GM23338 (cell line): Measurements from ENCODE around the gene C6orf52. TPM values are rescaled to one million over a fixed set of nuclear protein-coding genes. Genes with fewer than 3 reads are reported as not detected.

Source experiments
- ATAC-seq: fragments of 200-7000 bp; cut with Tn5 transposase; 3 replicates; pipeline ENCODE4 v1.9.1; 2020
- DNase-seq: peaks from one replicate; pipeline ENCODE4 v3.0.0-alpha.2; 2015; ENCODE audit warnings: low spot score
- H2AFZ ChIP-seq: fragments of 200-600 bp; sonication (generic); 2 replicates; pipeline ENCODE4 v1.8.0; 2016; ENCODE audit warnings: antibody characterized with exemption, mild to moderate bottlenecking, moderate library complexity
- H3F3A ChIP-seq: fragments of 200-600 bp; sonication (generic); replicated peaks from 2 replicates; pipeline ENCODE4 v1.8.0; 2017; ENCODE audit warnings: antibody characterized with exemption, mixed run types, low read depth
- H3K27ac ChIP-seq: fragments of 200-600 bp; sonication (generic); 2 replicates; pipeline ENCODE4 v1.6.1; 2016; ENCODE audit warnings: low read depth
- H3K27me3 ChIP-seq: fragments of 200-600 bp; sonication (generic); 2 replicates; pipeline ENCODE4 v1.8.0; 2016; ENCODE audit warnings: mild to moderate bottlenecking, mixed run types, moderate library complexity; ENCODE audit not compliant: insufficient read depth
- H3K36me3 ChIP-seq: fragments of 200-600 bp; sonication (generic); 2 replicates; pipeline ENCODE4 v1.8.0; 2016; ENCODE audit warnings: mild to moderate bottlenecking; ENCODE audit not compliant: insufficient read depth
- H3K4me1 ChIP-seq: fragments of 200-600 bp; sonication (generic); 2 replicates; pipeline ENCODE4 v1.8.0; 2016; ENCODE audit warnings: mild to moderate bottlenecking, moderate library complexity; ENCODE audit not compliant: insufficient read depth
- H3K4me2 ChIP-seq: fragments of 200-600 bp; sonication (generic); 2 replicates; pipeline ENCODE4 v1.7.1; 2017; ENCODE audit warnings: mixed run types
- H3K4me3 ChIP-seq: fragments of 200-600 bp; sonication (generic); 2 replicates; pipeline ENCODE4 v1.6.1; 2016; ENCODE audit warnings: mixed run types
- H3K79me2 ChIP-seq: fragments of 200-600 bp; sonication (generic); replicated peaks from 2 replicates; pipeline ENCODE4 v1.8.0; 2017; ENCODE audit warnings: mild to moderate bottlenecking; ENCODE audit not compliant: insufficient read depth
- H3K9me2 ChIP-seq: fragments of 200-600 bp; sonication (generic); 2 replicates; pipeline ENCODE4 v1.8.0; 2017; ENCODE audit not compliant: insufficient read depth
- H4K20me1 ChIP-seq: fragments of 200-600 bp; sonication (generic); replicated peaks from 2 replicates; pipeline ENCODE4 v1.8.0; 2017; ENCODE audit warnings: mild to moderate bottlenecking; ENCODE audit not compliant: insufficient read depth
- H3K27ac Mint-ChIP-seq: 2 replicates; pipeline ENCODE4 v1.8.0; 2020; ENCODE audit warnings: inconsistent platforms, mild to moderate bottlenecking, moderate library complexity, mixed read lengths
- H3K27me3 Mint-ChIP-seq: 3 replicates; pipeline ENCODE4 v1.8.0; 2022; ENCODE audit warnings: low read depth, mild to moderate bottlenecking, moderate library complexity, mixed read lengths, inconsistent platforms; ENCODE audit not compliant: insufficient read depth, poor library complexity
- H3K36me3 Mint-ChIP-seq: 3 replicates; pipeline ENCODE4 v1.8.0; 2021; ENCODE audit warnings: low read depth, mild to moderate bottlenecking, inconsistent platforms, moderate library complexity, mixed read lengths
- H3K4me1 Mint-ChIP-seq: 3 replicates; pipeline ENCODE4 v1.8.0; 2020; ENCODE audit warnings: mild to moderate bottlenecking, inconsistent platforms, mixed read lengths
- H3K4me3 Mint-ChIP-seq: 3 replicates; pipeline ENCODE4 v1.8.0; 2021; ENCODE audit warnings: moderate library complexity, mild to moderate bottlenecking, inconsistent platforms, mixed read lengths
- H3K9me3 Mint-ChIP-seq: 3 replicates; pipeline ENCODE4 v1.8.0; 2020; ENCODE audit warnings: moderate library complexity, mild to moderate bottlenecking, inconsistent platforms, mixed read lengths
- CREB1 ChIP-seq: fragments of 250-450 bp; sonication (Bioruptor Pico); IDR thresholded peaks from 2 replicates; pipeline ENCODE4 v1.5.0; 2020; ENCODE audit warnings: low read depth, mild to moderate bottlenecking, moderate library complexity
- EZH2 ChIP-seq: fragments of 200-600 bp; sonication (generic); IDR thresholded peaks from one replicate; pipeline ENCODE4 v1.8.0; 2017; ENCODE audit warnings: antibody characterized with exemption, mild to moderate bottlenecking, low read depth; ENCODE audit not compliant: unreplicated experiment
- EZH2phosphoT487 ChIP-seq: fragments of 200-600 bp; sonication (generic); IDR thresholded peaks from one replicate; pipeline ENCODE4 v1.8.1; 2018; ENCODE audit warnings: antibody characterized with exemption; ENCODE audit not compliant: unreplicated experiment
- JUNB ChIP-seq: IDR thresholded peaks from one replicate; pipeline ENCODE4 v1.6.1; 2016; ENCODE audit warnings: antibody characterized with exemption; ENCODE audit not compliant: unreplicated experiment
- NANOG ChIP-seq: IDR thresholded peaks from 2 replicates; pipeline ENCODE4 v1.6.1; 2016; ENCODE audit warnings: antibody characterized with exemption, borderline replicate concordance
- POLR2AphosphoS5 ChIP-seq: IDR thresholded peaks from 2 replicates; pipeline ENCODE4 v1.6.1; 2016; ENCODE audit warnings: antibody characterized with exemption, low read depth
- STAT1 ChIP-seq: IDR thresholded peaks from one replicate; pipeline ENCODE4 v1.6.1; 2016; ENCODE audit warnings: antibody characterized with exemption; ENCODE audit not compliant: unreplicated experiment
- ZNF114 ChIP-seq: fragments of 250-450 bp; sonication (Bioruptor Pico); IDR thresholded peaks from 2 replicates; pipeline ENCODE4 v1.5.0; 2020; ENCODE audit warnings: mild to moderate bottlenecking, moderate library complexity
- polyA plus RNA-seq: library from polyadenylated mRNA; unstranded; fragments of >200 nt; fragmentation: Nextera tagmentation; extraction: Ambion mirVana; gene quantifications from 2 replicates; pipeline ENCODE4 v1.2.1, GENCODE V29; 2016
- total RNA-seq: library from RNA; depleted of rRNA; stranded (reverse); fragments of >200 nt; shearing (Covaris generic); gene quantifications from 2 replicates; pipeline ENCODE4 v1.2.3, GENCODE V29; 2014
- TF ChIP-seq, protein P1 (sequence below): IDR thresholded peaks from one replicate; pipeline ENCODE4 v1.6.1; 2018; ENCODE audit warnings: antibody characterized with exemption; ENCODE audit not compliant: unreplicated experiment
- TF ChIP-seq, protein P2 (sequence below): fragments of 250-450 bp; sonication (Bioruptor Pico); IDR thresholded peaks from 2 replicates; pipeline ENCODE4 v1.5.0; 2020; ENCODE audit warnings: mild to moderate bottlenecking, moderate library complexity
- TF ChIP-seq, protein P3 (sequence below), 2 experiments: fragments of 200-600 bp in 1 of 2; sonication (generic) in 1 of 2; conservative IDR thresholded peaks; 2 replicates each; pipeline versions ENCODE4 v1.5.1 to v1.6.1; 2016 to 2017; ENCODE audit warnings: antibody characterized with exemption in 2 of 2, low read depth in 2 of 2, mild to moderate bottlenecking in 2 of 2, moderate library complexity in 1 of 2
- TF ChIP-seq, protein P4 (sequence below): IDR thresholded peaks from 2 replicates; pipeline ENCODE4 v1.6.1; 2016; ENCODE audit warnings: antibody characterized with exemption

Gene C6orf52
- total and polyA plus RNA-seq, 2 experiments from 2014 or later = 4.4 TPM; not detected in 1

DNA sequence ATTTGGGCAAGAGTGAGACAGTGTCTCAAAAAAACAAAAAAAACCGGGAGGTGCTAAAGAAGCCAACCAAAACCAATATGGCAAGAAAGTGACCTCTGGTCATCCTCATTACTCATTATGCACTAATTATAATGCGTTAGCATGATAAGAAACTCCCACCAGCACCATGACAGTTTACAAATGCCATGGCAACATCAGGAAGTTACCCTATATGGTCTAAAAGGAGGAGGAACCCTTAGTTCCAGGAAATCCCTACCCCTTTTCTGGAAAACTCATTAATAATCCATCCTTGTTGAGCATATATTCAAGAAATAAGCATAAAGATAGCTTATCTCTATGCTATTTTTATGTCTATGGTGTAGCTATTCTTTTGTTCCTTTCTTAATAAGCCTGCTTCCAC lies 31.7 kb downstream of the C6orf52 start:
- Mint-ChIP-seq H3K4me1 (peaks cover 3% of the 10 kb centered on the region; the same call in 2 of the 3 replicates), H3K9me3 (peaks cover 14% of the 10 kb centered on the region; the same call in 2 of the 3 replicates), H3K27me3 (peaks cover 9% of the 10 kb centered on the region), H3K4me3 (no peak overlapping the region), H3K27ac (no peak overlapping the region), H3K36me3 (no peaks in the 10 kb centered on the region)
- ATAC-seq (no peak), DNase-seq (no peak)
- Histone ChIP-seq H3F3A (0 out of 2 replicates have a peak, but pooled peaks cover 3% of the 10 kb centered on the region), H3K9me2 (0 out of 2 replicates have a peak, but pooled peaks cover 16% of the 10 kb centered on the region), H3K27me3 (peaks cover 13% of the 10 kb centered on the region), H3K36me3 (no peaks in the 10 kb centered on the region), H2AFZ (no peak overlapping the region), H4K20me1 (no peaks in the 10 kb centered on the region), H3K79me2 (no peaks in the 10 kb centered on the region), H3K4me1 (no peaks in the 10 kb centered on the region), H3K27ac (no peak overlapping the region), H3K4me2 (no peak overlapping the region), H3K4me3 (no peak overlapping the region)
- TF ChIP-seq POLR2AphosphoS5 = no peak
- TF ChIP-seq STAT1 = no peak
- TF ChIP-seq NANOG = no peak
- TF ChIP-seq ZNF114 = no peak
- no peak for TF ChIP-seq CREB1 (CRISPR knock-in tag)
- no peak for TF ChIP-seq EZH2
- no peak for TF ChIP-seq EZH2phosphoT487
- TF ChIP-seq, protein P1, sequence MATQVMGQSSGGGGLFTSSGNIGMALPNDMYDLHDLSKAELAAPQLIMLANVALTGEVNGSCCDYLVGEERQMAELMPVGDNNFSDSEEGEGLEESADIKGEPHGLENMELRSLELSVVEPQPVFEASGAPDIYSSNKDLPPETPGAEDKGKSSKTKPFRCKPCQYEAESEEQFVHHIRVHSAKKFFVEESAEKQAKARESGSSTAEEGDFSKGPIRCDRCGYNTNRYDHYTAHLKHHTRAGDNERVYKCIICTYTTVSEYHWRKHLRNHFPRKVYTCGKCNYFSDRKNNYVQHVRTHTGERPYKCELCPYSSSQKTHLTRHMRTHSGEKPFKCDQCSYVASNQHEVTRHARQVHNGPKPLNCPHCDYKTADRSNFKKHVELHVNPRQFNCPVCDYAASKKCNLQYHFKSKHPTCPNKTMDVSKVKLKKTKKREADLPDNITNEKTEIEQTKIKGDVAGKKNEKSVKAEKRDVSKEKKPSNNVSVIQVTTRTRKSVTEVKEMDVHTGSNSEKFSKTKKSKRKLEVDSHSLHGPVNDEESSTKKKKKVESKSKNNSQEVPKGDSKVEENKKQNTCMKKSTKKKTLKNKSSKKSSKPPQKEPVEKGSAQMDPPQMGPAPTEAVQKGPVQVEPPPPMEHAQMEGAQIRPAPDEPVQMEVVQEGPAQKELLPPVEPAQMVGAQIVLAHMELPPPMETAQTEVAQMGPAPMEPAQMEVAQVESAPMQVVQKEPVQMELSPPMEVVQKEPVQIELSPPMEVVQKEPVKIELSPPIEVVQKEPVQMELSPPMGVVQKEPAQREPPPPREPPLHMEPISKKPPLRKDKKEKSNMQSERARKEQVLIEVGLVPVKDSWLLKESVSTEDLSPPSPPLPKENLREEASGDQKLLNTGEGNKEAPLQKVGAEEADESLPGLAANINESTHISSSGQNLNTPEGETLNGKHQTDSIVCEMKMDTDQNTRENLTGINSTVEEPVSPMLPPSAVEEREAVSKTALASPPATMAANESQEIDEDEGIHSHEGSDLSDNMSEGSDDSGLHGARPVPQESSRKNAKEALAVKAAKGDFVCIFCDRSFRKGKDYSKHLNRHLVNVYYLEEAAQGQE = no peak
- no peak for TF ChIP-seq JUNB
- TF ChIP-seq, protein P2, sequence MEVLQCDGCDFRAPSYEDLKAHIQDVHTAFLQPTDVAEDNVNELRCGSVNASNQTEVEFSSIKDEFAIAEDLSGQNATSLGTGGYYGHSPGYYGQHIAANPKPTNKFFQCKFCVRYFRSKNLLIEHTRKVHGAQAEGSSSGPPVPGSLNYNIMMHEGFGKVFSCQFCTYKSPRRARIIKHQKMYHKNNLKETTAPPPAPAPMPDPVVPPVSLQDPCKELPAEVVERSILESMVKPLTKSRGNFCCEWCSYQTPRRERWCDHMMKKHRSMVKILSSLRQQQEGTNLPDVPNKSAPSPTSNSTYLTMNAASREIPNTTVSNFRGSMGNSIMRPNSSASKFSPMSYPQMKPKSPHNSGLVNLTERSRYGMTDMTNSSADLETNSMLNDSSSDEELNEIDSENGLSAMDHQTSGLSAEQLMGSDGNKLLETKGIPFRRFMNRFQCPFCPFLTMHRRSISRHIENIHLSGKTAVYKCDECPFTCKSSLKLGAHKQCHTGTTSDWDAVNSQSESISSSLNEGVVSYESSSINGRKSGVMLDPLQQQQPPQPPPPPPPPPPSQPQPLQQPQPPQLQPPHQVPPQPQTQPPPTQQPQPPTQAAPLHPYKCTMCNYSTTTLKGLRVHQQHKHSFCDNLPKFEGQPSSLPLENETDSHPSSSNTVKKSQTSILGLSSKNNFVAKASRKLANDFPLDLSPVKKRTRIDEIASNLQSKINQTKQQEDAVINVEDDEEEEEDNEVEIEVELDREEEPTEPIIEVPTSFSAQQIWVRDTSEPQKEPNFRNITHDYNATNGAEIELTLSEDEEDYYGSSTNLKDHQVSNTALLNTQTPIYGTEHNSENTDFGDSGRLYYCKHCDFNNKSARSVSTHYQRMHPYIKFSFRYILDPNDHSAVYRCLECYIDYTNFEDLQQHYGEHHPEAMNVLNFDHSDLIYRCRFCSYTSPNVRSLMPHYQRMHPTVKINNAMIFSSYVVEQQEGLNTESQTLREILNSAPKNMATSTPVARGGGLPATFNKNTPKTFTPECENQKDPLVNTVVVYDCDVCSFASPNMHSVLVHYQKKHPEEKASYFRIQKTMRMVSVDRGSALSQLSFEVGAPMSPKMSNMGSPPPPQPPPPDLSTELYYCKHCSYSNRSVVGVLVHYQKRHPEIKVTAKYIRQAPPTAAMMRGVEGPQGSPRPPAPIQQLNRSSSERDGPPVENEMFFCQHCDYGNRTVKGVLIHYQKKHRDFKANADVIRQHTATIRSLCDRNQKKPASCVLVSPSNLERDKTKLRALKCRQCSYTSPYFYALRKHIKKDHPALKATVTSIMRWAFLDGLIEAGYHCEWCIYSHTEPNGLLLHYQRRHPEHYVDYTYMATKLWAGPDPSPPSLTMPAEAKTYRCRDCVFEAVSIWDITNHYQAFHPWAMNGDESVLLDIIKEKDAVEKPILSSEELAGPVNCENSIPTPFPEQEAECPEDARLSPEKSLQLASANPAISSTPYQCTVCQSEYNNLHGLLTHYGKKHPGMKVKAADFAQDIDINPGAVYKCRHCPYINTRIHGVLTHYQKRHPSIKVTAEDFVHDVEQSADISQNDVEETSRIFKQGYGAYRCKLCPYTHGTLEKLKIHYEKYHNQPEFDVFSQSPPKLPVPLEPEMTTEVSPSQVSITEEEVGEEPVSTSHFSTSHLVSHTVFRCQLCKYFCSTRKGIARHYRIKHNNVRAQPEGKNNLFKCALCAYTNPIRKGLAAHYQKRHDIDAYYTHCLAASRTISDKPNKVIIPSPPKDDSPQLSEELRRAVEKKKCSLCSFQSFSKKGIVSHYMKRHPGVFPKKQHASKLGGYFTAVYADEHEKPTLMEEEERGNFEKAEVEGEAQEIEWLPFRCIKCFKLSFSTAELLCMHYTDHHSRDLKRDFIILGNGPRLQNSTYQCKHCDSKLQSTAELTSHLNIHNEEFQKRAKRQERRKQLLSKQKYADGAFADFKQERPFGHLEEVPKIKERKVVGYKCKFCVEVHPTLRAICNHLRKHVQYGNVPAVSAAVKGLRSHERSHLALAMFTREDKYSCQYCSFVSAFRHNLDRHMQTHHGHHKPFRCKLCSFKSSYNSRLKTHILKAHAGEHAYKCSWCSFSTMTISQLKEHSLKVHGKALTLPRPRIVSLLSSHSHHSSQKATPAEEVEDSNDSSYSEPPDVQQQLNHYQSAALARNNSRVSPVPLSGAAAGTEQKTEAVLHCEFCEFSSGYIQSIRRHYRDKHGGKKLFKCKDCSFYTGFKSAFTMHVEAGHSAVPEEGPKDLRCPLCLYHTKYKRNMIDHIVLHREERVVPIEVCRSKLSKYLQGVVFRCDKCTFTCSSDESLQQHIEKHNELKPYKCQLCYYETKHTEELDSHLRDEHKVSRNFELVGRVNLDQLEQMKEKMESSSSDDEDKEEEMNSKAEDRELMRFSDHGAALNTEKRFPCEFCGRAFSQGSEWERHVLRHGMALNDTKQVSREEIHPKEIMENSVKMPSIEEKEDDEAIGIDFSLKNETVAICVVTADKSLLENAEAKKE = no peak
- TF ChIP-seq, protein P3, sequence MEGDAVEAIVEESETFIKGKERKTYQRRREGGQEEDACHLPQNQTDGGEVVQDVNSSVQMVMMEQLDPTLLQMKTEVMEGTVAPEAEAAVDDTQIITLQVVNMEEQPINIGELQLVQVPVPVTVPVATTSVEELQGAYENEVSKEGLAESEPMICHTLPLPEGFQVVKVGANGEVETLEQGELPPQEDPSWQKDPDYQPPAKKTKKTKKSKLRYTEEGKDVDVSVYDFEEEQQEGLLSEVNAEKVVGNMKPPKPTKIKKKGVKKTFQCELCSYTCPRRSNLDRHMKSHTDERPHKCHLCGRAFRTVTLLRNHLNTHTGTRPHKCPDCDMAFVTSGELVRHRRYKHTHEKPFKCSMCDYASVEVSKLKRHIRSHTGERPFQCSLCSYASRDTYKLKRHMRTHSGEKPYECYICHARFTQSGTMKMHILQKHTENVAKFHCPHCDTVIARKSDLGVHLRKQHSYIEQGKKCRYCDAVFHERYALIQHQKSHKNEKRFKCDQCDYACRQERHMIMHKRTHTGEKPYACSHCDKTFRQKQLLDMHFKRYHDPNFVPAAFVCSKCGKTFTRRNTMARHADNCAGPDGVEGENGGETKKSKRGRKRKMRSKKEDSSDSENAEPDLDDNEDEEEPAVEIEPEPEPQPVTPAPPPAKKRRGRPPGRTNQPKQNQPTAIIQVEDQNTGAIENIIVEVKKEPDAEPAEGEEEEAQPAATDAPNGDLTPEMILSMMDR (conservative IDR thresholded peaks at IDR 0.05; ENCODE audit: low read depth in 2 of 2) = no peak
- TF ChIP-seq, protein P4, sequence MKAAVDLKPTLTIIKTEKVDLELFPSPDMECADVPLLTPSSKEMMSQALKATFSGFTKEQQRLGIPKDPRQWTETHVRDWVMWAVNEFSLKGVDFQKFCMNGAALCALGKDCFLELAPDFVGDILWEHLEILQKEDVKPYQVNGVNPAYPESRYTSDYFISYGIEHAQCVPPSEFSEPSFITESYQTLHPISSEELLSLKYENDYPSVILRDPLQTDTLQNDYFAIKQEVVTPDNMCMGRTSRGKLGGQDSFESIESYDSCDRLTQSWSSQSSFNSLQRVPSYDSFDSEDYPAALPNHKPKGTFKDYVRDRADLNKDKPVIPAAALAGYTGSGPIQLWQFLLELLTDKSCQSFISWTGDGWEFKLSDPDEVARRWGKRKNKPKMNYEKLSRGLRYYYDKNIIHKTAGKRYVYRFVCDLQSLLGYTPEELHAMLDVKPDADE = no peak
